HUES64 (cell line): ENCODE data around the gene TP53INP2. TPM values are rescaled to one million over a fixed set of nuclear protein-coding genes. Genes with fewer than 3 reads are reported as not detected.
A peak's percentile ranks its signal among the peaks of the same experiment; 100 is the strongest.
"Not testable (repeated sequence)": the region's sequence is repeated elsewhere in the genome, so short reads cannot be mapped to it uniquely, and the experiment has no call there.

Source experiments
- H3K27ac ChIP-seq: 2 replicates; pipeline ENCODE4 v1.7.0; 2013; ENCODE audit warnings: low read depth, low read length, inconsistent platforms
- H3K27me3 ChIP-seq: 2 replicates; pipeline ENCODE4 v1.6.1; 2013; ENCODE audit warnings: mild to moderate bottlenecking, low read length; ENCODE audit not compliant: insufficient read depth
- H3K36me3 ChIP-seq: 2 replicates; pipeline ENCODE4 v1.6.1; 2013; ENCODE audit warnings: mild to moderate bottlenecking, low read length; ENCODE audit not compliant: insufficient read depth
- H3K4me1 ChIP-seq: 2 replicates; pipeline ENCODE4 v1.6.1; 2013; ENCODE audit warnings: mild to moderate bottlenecking, low read length, moderate library complexity; ENCODE audit not compliant: insufficient read depth
- H3K4me3 ChIP-seq: 2 replicates; pipeline ENCODE4 v1.5.1; 2013; ENCODE audit warnings: mild to moderate bottlenecking, low read length, moderate library complexity
- H3K9ac ChIP-seq: 2 replicates; pipeline ENCODE4 v1.6.1; 2013; ENCODE audit warnings: mild to moderate bottlenecking, low read depth, low read length
- H3K9me3 ChIP-seq: 2 replicates; pipeline ENCODE4 v1.6.1; 2013; ENCODE audit warnings: low read depth, low read length; ENCODE audit not compliant: insufficient read depth
- WGBS: fragments of 150-250, 120-280 bp; methylation state at CpG from one replicate; pipeline ENCODE4 v1.1.7; 2013; ENCODE audit warnings: missing lambda C conversion rate; 5-methylcytosine and 5-hydroxymethylcytosine counted together
- polyA plus RNA-seq, 2 experiments: library from polyadenylated mRNA; stranded (reverse); fragments of 50-300 nt; gene quantifications; one replicate each; pipeline ENCODE4 v1.2.3, GENCODE V29; 2013

The TP53INP2 gene
- 4.1 TPM for polyA plus RNA-seq (2013, experiment 1 of 2)
- polyA plus RNA-seq (2013, experiment 2 of 2): 4.4 TPM

DNA sequence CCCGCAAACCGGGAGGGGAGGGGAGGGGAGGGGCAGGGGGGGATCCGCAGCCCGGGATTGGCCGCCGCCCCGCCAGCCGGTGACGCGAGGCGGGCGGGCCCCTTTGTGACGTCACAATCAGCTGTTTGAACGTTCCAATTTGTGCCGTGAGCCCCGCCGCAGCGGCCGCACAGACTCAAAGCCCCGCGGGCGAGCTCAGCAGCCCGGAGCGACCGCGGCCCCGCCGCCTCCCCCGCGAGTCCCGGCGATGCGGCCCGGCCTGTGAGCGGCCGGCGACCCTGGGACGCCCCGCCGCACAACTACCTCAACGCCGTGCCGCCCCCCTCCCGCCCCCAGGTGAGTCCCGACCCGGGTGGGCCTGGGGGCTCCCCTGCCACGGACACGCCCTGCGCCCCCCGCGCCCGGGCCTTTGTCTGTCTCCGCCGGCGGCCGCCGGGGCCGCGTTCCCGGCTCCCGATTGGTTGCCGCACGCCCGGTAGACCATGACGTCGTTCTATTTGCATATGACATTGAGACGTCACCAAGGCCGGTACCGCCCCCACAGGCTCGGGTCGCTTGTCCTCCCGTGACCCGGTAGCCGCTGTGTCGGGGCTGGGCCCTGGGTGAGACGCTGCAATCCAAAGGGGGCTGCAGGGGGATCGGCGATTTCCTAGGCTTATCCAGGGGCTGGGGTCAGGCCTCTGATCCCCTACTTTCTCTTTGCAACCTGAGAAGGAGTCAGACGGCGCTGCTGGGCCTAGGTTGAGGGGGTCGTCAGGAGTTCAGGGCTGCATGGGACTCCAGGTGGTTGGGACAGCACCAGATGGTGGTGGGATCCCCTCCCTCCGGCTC is at the start of gene TP53INP2:
Gene TP53INP2 (plus strand): TSS at position 168 of the 831 bp plus-strand sequence. CDS start 4,396 bp downstream, outside the sequence.
- Histone ChIP-seq H3K4me1 (0 out of 2 replicates have a peak, but pooled peaks cover 3% of the 10 kb centered on the region), H3K9ac (peak within 1 kb of the TSS; percentile 85), H3K36me3 (no peaks in the 10 kb centered on the region), H3K4me3 (peak within 1 kb of the TSS; percentile 88), H3K9me3 (no peaks in the 10 kb centered on the region), H3K27ac (peak within 1 kb of the TSS; percentile 98), H3K27me3 (peaks cover 23% of the 10 kb centered on the region)
- under 1% methylated on average over 82 of the region's 82 CpGs for WGBS

DNA sequence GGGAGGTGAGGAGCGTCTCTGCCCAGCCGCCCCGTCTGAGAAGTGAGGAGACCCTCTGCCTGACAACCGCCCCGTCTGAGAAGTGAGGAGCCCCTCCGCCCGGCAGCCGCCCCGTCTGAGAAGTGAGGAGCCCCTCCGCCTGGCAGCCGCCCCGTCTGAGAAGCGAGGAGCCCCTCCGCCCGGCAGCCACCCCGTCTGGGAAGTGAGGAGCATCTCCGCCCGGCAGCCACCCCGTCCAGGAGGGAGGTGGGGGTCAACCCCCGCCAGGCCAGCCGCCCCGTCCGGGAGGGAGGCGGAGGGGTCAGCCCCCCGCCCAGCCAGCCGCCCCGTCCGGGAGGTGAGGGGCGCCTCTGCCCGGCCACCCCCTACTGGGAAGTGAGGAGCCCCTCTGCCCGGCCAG is 45.5 kb upstream of the TP53INP2 start:
- not testable (repeated sequence) for H3K4me1 ChIP-seq, H3K36me3 ChIP-seq, H3K9ac ChIP-seq, H3K9me3 ChIP-seq, H3K27ac ChIP-seq, H3K4me3 ChIP-seq, H3K27me3 ChIP-seq
- 97% methylated on average over 30 of the region's 31 CpGs for WGBS

GRCh38 chr20:34661811-34662210 is 42.3 kb upstream of the TP53INP2 start:
- WGBS: 97% methylated on average over 5 of the region's 5 CpGs
- not testable (repeated sequence) for H3K36me3 ChIP-seq, H3K27me3 ChIP-seq, H3K4me1 ChIP-seq, H3K9me3 ChIP-seq, H3K9ac ChIP-seq, H3K27ac ChIP-seq, H3K4me3 ChIP-seq

- H3K36me3 ChIP-seq: no peaks in the 10 kb centered on the region
- no peak overlapping the region for H3K4me3 ChIP-seq
- no peaks in the 10 kb centered on the region for H3K4me1 ChIP-seq
- H3K9me3 ChIP-seq: no peaks in the 10 kb centered on the region
- no peak overlapping the region for H3K27ac ChIP-seq
- 95% methylated on average over 4 of the region's 5 CpGs for WGBS
- H3K9ac ChIP-seq: no peak overlapping the region
- H3K27me3 ChIP-seq: no peaks in the 10 kb centered on the region
Measured at GRCh38 chr20:34663213-34663943, 40.8 kb upstream of the TP53INP2 start.

GRCh38 chr20:34664751-34665150 is 39.4 kb upstream of the TP53INP2 start:
- not testable (repeated sequence) for H3K4me3 ChIP-seq, H3K36me3 ChIP-seq, H3K9ac ChIP-seq, H3K27me3 ChIP-seq, H3K27ac ChIP-seq, H3K4me1 ChIP-seq, H3K9me3 ChIP-seq
- 97% methylated on average over 7 of the region's 7 CpGs for WGBS

GRCh38 chr20:34669094-34669493 is 35.0 kb upstream of the TP53INP2 start:
- no peaks in the 10 kb centered on the region for H3K27me3 ChIP-seq
- H3K9me3 ChIP-seq: 0 out of 2 replicates have a peak, but pooled peaks cover 5% of the 10 kb centered on the region
- H3K4me1 ChIP-seq: no peaks in the 10 kb centered on the region
- H3K36me3 ChIP-seq: no peaks in the 10 kb centered on the region
- no peak overlapping the region for H3K4me3 ChIP-seq
- no peak overlapping the region for H3K9ac ChIP-seq
- 92% methylated on average over 1 of the region's 1 CpG for WGBS
- no peak overlapping the region for H3K27ac ChIP-seq

GRCh38 chr20:34673412-34673811 is 30.7 kb upstream of the TP53INP2 start:
- Histone ChIP-seq H3K27me3 (no peaks in the 10 kb centered on the region), H3K4me1 (no peaks in the 10 kb centered on the region), H3K9me3 (0 out of 2 replicates have a peak, but pooled peaks cover 5% of the 10 kb centered on the region), H3K4me3 (no peak overlapping the region), H3K36me3 (no peaks in the 10 kb centered on the region), H3K27ac (no peak overlapping the region), H3K9ac (no peak overlapping the region)
- 95% methylated on average over 5 of the region's 5 CpGs for WGBS

DNA sequence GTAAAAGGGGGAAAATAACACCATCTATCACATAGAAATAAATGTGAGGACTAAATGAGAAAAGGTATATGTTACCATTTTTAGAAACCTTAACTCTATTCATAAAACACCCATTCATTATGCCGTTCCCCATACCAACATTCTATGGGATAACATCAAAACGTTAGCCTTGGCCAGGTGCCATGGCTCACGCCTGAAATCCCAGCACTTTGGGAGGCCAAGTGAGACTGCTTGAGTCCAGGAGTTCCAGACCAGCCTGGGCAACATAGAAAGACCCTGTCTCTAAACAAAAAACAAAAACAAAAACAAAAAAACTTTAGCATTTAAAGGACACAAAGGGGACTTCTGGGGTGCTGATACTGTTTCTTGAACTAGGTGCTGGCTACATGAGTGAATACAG is 28.6 kb upstream of the TP53INP2 start:
- no peaks in the 10 kb centered on the region for H3K9me3 ChIP-seq
- no peaks in the 10 kb centered on the region for H3K27me3 ChIP-seq
- 82% methylated on average over 3 of the region's 3 CpGs for WGBS
- no peak overlapping the region for H3K27ac ChIP-seq
- no peak overlapping the region for H3K9ac ChIP-seq
- H3K4me3 ChIP-seq: peak overlapping the region; percentile 78
- no peaks in the 10 kb centered on the region for H3K36me3 ChIP-seq
- no peaks in the 10 kb centered on the region for H3K4me1 ChIP-seq

GRCh38 chr20:34675993-34676641 is 28.0 kb upstream of the TP53INP2 start:
- Histone ChIP-seq H3K4me3 (peak overlapping the region; percentile 78), H3K36me3 (no peaks in the 10 kb centered on the region), H3K4me1 (no peaks in the 10 kb centered on the region), H3K27ac (no peak overlapping the region), H3K27me3 (no peaks in the 10 kb centered on the region), H3K9ac (peak overlapping the region; percentile 54), H3K9me3 (no peaks in the 10 kb centered on the region)
- WGBS: 2% methylated on average over 13 of the region's 14 CpGs

DNA sequence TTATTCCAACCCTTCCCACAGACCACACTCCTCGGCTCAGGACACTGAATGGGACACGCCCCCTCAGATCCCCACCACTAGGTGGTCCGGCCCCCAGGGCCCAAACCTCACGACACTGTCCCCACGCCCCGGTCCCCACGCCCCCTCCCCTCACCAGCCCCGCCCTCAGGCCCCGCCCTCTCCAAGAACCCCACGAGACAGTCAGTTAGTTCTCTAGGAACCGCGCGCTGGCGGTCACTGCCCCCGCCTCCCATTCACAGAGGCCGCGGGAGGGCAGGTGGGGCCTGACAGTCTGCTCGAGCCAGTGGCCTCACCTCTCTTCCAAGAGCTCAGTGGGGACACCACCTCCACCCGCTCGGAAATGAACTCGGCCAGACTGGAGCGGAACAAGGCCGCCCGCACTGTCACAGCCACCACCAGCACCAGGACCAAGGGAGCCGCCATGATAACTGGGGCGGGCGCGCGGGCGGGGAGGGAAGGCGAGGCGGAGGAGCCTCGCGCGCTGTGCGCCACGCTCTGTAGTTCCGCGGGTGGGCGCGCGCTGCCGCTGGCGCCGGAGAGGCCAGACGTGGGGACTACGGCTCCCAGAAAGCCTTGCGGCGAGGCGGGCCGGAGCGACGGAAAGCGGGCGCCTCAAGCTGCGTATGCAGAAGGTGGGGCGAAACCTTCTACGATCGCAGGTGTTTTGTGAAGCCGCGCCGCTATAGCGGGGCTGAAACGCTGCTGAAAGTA is 27.3 kb upstream of the TP53INP2 start, which contains the start of gene PIGU:
Gene PIGU (minus strand): TSS at position 451 of the 732 bp plus-strand sequence. CDS start 7 bp downstream, at position 444.
- WGBS: under 1% methylated on average over 64 of the region's 64 CpGs
- Histone ChIP-seq H3K9ac (peak within 1 kb of the TSS; percentile 81), H3K9me3 (no peaks in the 10 kb centered on the region), H3K4me3 (peak within 1 kb of the TSS; percentile 78), H3K36me3 (no peaks in the 10 kb centered on the region), H3K27me3 (no peaks in the 10 kb centered on the region), H3K4me1 (no peaks in the 10 kb centered on the region), H3K27ac (peak within 1 kb of the TSS; percentile 89)
